HepG2 (cell line): ENCODE measurements around the gene ABCC9. TPM values are rescaled to one million over a fixed set of nuclear protein-coding genes. Genes with fewer than 3 reads are reported as not detected.

Experiments used
- ATAC-seq: fragments of 200-7000 bp; cut with Tn5 transposase; 3 replicates; pipeline ENCODE4 v1.9.1; 2020; ENCODE audit warnings: mild to moderate bottlenecking, moderate library complexity
- BruUV-seq: library from RNA; stranded (reverse); fragments of 400-500 nt; replicated peaks from 2 replicates; lab custom pipeline; 2021; lab: Mats Ljungman, UMichigan
- CTCF ChIA-PET: fragments of 300-600 bp; formaldehyde crosslinking; extraction: SDS; loops from one replicate; lab custom pipeline; 2021; ENCODE audit warnings: low total read pairs, inconsistent platforms, low intra/inter-chr PET ratio; lab: Yijun Ruan, JAX
- POLR2A ChIA-PET: fragments of 350-600 bp; sonication (Branson Sonifier 250); formaldehyde crosslinking; loops from one replicate; lab custom pipeline; 2020; ENCODE audit warnings: antibody characterized with exemption, inconsistent platforms; lab: Yijun Ruan, JAX
- DNase-seq: peaks from one replicate; pipeline ENCODE4 v3.0.0-alpha.2; 2015; ENCODE audit warnings: low spot score
- FAIRE-seq: peaks from 3 replicates; lab custom pipeline; 2011; peaks lifted over from hg19 to GRCh38; lab: Jason Lieb, UNC
- H2AFZ ChIP-seq: one replicate; pipeline ENCODE4 v1.6.1; 2011; ENCODE audit warnings: low read length, inconsistent platforms
- H3K27ac ChIP-seq: fragments of 300-600 bp; 3 replicates; pipeline ENCODE4 v1.8.0; 2011; ENCODE audit warnings: mixed run types, mild to moderate bottlenecking, mixed read lengths, low read length, inconsistent platforms; ENCODE audit not compliant: insufficient read depth; ENCODE audit errors: extremely low read length
- H3K27me3 ChIP-seq, 2 experiments: fragments of 200-600 bp in 1 of 2; 2 replicates in 1 of 2; 3 replicates in 1 of 2; pipeline versions ENCODE4 v1.6.0 to v1.8.0; 2011; ENCODE audit warnings: low read length in 2 of 2, mild to moderate bottlenecking in 2 of 2, moderate library complexity in 2 of 2, inconsistent platforms in 1 of 2; ENCODE audit not compliant: insufficient read depth in 2 of 2, control insufficient read depth in 1 of 2
- H3K36me3 ChIP-seq, 2 experiments: fragments of 200-600 bp in 1 of 2; replicated peaks in 1 of 2; 2 replicates in 1 of 2; 3 replicates in 1 of 2; pipeline versions ENCODE4 v1.5.1 to v1.8.0; 2011; ENCODE audit warnings: low read length in 2 of 2, inconsistent platforms in 1 of 2; ENCODE audit not compliant: insufficient read depth in 2 of 2, control insufficient read depth in 1 of 2
- H3K4me1 ChIP-seq: 2 replicates; pipeline ENCODE4 v1.5.1; 2012; ENCODE audit warnings: low read length, inconsistent platforms; ENCODE audit not compliant: insufficient read depth
- H3K4me2 ChIP-seq: 2 replicates; pipeline ENCODE4 v1.6.0; 2011; ENCODE audit warnings: low read depth, low read length, inconsistent platforms
- H3K4me3 ChIP-seq, 3 experiments: fragments of 200-600 bp in 1 of 3; sonication (generic), shearing (Covaris generic) in 1 of 3; replicated peaks in 1 of 3; 2 replicates each; pipeline ENCODE4 v1.5.1; 2011 to 2016; ENCODE audit warnings: low read length in 3 of 3, inconsistent platforms in 2 of 3, low read depth in 2 of 3, mild to moderate bottlenecking in 2 of 3, control low read depth in 1 of 3, mixed read lengths in 1 of 3; ENCODE audit not compliant: insufficient read depth in 1 of 3
- H3K79me2 ChIP-seq: one replicate; pipeline ENCODE4 v1.6.1; 2011; ENCODE audit warnings: low read length, inconsistent platforms; ENCODE audit not compliant: insufficient read depth
- H3K9ac ChIP-seq: 2 replicates; pipeline ENCODE4 v1.6.0; 2011; ENCODE audit warnings: mild to moderate bottlenecking, low read depth, low read length, inconsistent platforms; ENCODE audit not compliant: insufficient read depth
- H3K9me3 ChIP-seq: 2 replicates; pipeline ENCODE4 v1.5.1; 2012; ENCODE audit warnings: mild to moderate bottlenecking, low read length
- H4K20me1 ChIP-seq: 2 replicates; pipeline ENCODE4 v1.6.0; 2011; ENCODE audit warnings: inconsistent platforms, mild to moderate bottlenecking, low read length, moderate library complexity; ENCODE audit not compliant: insufficient read depth
- AGO1 ChIP-seq: fragments of 200-400 bp; formaldehyde crosslinking; IDR thresholded peaks from 2 replicates; pipeline ENCODE4 v1.6.1; 2017; ENCODE audit warnings: mild to moderate bottlenecking, low read depth, low read length, moderate library complexity; ENCODE audit not compliant: poor library complexity, severe bottlenecking
- CEBPG ChIP-seq: IDR thresholded peaks from 2 replicates; pipeline ENCODE4 v1.6.1; 2016
- FOXC1 ChIP-seq: sonication (generic); formaldehyde crosslinking; IDR thresholded peaks from 2 replicates; pipeline ENCODE4 v1.8.0; 2022; ENCODE audit warnings: mild to moderate bottlenecking, missing genetic modification reagents, borderline replicate concordance
- GTF3A ChIP-seq: sonication (generic); formaldehyde crosslinking; conservative IDR thresholded peaks from 2 replicates; pipeline ENCODE4 v1.4.0; 2020; ENCODE audit warnings: mild to moderate bottlenecking, missing genetic modification reagents
- KAT7 ChIP-seq: IDR thresholded peaks from 2 replicates; pipeline ENCODE4 v1.6.1; 2018; ENCODE audit warnings: borderline replicate concordance, missing compliant biosample characterization
- KDM6A ChIP-seq: IDR thresholded peaks from 2 replicates; pipeline ENCODE4 v1.6.1; 2016; ENCODE audit warnings: low read depth
- MED13 ChIP-seq: sonication (generic); formaldehyde crosslinking; IDR thresholded peaks from 2 replicates; pipeline ENCODE4 v1.5.0; 2020; ENCODE audit warnings: missing genetic modification reagents
- SALL1 ChIP-seq: sonication (generic); formaldehyde crosslinking; IDR thresholded peaks from 2 replicates; pipeline ENCODE4 v1.8.0; 2022; ENCODE audit warnings: mild to moderate bottlenecking, missing genetic modification reagents
- ZBTB7A ChIP-seq: sonication (generic); formaldehyde crosslinking; IDR thresholded peaks from 2 replicates; pipeline ENCODE4 v1.8.0; 2022; ENCODE audit warnings: mild to moderate bottlenecking, missing genetic modification reagents
- ZKSCAN8 ChIP-seq: IDR thresholded peaks from 2 replicates; pipeline ENCODE4 v1.6.1; 2016; ENCODE audit warnings: borderline replicate concordance, missing genetic modification reagents, missing compliant biosample characterization
- ZNF512 ChIP-seq: sonication (generic); formaldehyde crosslinking; IDR thresholded peaks from 2 replicates; pipeline ENCODE4 v1.4.0; 2020; ENCODE audit warnings: mild to moderate bottlenecking, missing genetic modification reagents
- WGBS: methylation state at CpG from one replicate; pipeline ENCODE4 v1.1.6; 2017; ENCODE audit warnings: low lambda C conversion rate; 5-methylcytosine and 5-hydroxymethylcytosine counted together
- in situ Hi-C: cut with HindIII; loops from 2 replicates; pipeline ENCODE4 v1.10.0; 2017; ENCODE audit warnings: low pct_unique_long_range_greater_than_20kb; ENCODE audit not compliant: extremely low pct_ligation_motif_present
- intact Hi-C: fragments of 100-400 bp; cut with micrococcal nuclease; formaldehyde crosslinking; loops from one replicate; pipeline ENCODE4 v1.10.0; 2022; ENCODE audit not compliant: unreplicated experiment
- polyA plus RNA-seq, 8 experiments: library from polyadenylated mRNA; depleted of rRNA in 3 of 8; stranded (reverse) in 7 of 8; unstranded in 1 of 8; fragments of >200 nt; fragmentation: Illumina TruSeq in 4 of 8; extraction: Trizol in 4 of 8; gene quantifications; 2 replicates each; pipeline versions ENCODE4 v1.2.1 to v1.2.3, GENCODE V29; 2011 to 2016; ENCODE audit warnings: low read depth in 4 of 8, missing spikeins in 1 of 8, mixed read lengths in 1 of 8; ENCODE audit not compliant: insufficient read depth in 1 of 8
- total RNA-seq, 5 experiments: library from RNA; depleted of rRNA; stranded (reverse); fragments of >200 nt; fragmentation: Illumina TruSeq; extraction: Trizol; gene quantifications; 2 replicates each; pipeline ENCODE4 v1.2.3, GENCODE V29; 2016; ENCODE audit warnings: low read depth in 1 of 5

The ABCC9 gene
- total and polyA plus RNA-seq, 2 of the 13 experiments (the other 11 are each of a cell fraction or from before 2014, with no cell fraction given) = not detected

DNA sequence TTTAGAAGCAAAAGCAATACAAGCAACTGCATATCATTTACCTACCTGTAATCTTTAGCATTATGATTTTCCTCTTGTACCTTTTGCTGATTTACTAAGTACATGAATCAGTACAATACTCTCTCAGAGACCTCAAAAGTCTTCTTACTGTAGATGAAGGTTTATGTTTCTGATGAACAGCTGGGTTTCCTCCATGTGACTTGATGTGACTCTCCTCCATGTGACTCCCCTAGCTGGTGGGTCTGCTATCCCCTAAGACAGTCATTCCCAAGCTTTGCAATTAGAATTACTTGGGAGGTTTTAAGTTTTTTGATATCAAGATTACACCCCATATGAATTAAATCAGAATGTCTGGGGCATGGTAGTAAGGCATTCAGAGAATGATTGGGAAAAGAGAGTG, 32.0 kb upstream of the ABCC9 start:
- no peaks in the 10 kb centered on the region for H3K27me3 ChIP-seq
- H3K4me3 ChIP-seq = no peak overlapping the region
- CTCF ChIA-PET = no interaction called here
- H3K4me1 ChIP-seq = no peaks in the 10 kb centered on the region
- H4K20me1 ChIP-seq = no peaks in the 10 kb centered on the region
- no peak overlapping the region for H3K9ac ChIP-seq
- intact Hi-C loops (no loop called here), in situ Hi-C loops (no loop called here)
- FAIRE-seq (no peak), ATAC-seq (no peak), DNase-seq (no peak)
- H3K4me2 ChIP-seq = no peak overlapping the region
- POLR2A ChIA-PET = no interaction called here
- no peak overlapping the region for H2AFZ ChIP-seq
- BruUV-seq = no TSS peak
- H3K79me2 ChIP-seq = no peaks in the 10 kb centered on the region
- H3K36me3 ChIP-seq = no peaks in the 10 kb centered on the region
- no peaks in the 10 kb centered on the region for H3K9me3 ChIP-seq
- H3K27ac ChIP-seq = no peak overlapping the region
- no peak for TF ChIP-seq KDM6A (CRISPR knock-in tag)
- TF ChIP-seq AGO1 = no peak
- no peak for TF ChIP-seq FOXC1 (CRISPR knock-in tag)
- TF ChIP-seq GTF3A = no peak
- no peak for TF ChIP-seq ZBTB7A
- no peak for TF ChIP-seq ZKSCAN8
- TF ChIP-seq ZNF512 (CRISPR knock-in tag) = no peak
- no peak for TF ChIP-seq MED13 (CRISPR knock-in tag)
- TF ChIP-seq, all 625 proteins: peak for 0

DNA sequence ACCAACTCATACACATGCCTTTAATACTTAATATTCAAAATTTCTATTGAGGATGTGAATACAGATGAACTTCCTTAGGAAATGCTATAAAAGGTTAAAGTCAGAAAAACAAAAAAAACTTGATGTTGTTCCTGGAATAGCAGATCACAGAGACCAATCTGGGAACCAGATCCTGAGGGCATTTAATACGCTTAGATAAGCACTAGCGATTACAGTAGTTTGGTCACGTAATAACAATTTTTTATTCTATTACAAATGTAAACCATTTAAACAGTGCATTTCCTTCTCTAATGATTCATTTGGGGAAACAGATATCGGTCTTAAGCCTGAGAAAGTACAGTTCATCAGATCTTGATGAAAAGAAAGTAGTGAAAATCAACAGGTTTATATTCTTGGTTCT, 30.8 kb upstream of the ABCC9 start:
- no TSS peak for BruUV-seq
- Histone ChIP-seq H4K20me1 (no peaks in the 10 kb centered on the region), H3K27ac (no peak overlapping the region), H3K79me2 (no peaks in the 10 kb centered on the region), H3K36me3 (no peaks in the 10 kb centered on the region), H3K4me1 (no peaks in the 10 kb centered on the region), H3K9ac (no peak overlapping the region), H3K27me3 (no peaks in the 10 kb centered on the region), H3K9me3 (no peaks in the 10 kb centered on the region), H2AFZ (no peak overlapping the region), H3K4me3 (no peak overlapping the region), H3K4me2 (no peak overlapping the region)
- no peak for ATAC-seq
- WGBS = 12% methylated on average over 4 of the region's 4 CpGs
- TF ChIP-seq SALL1 (CRISPR knock-in tag) (no peak), CEBPG (CRISPR knock-in tag) (no peak), KAT7 (CRISPR knock-in tag) (no peak)
- in situ Hi-C loops = no loop called here
- POLR2A ChIA-PET = no interaction called here
- FAIRE-seq = no peak
- intact Hi-C loops = no loop called here
- CTCF ChIA-PET = no interaction called here
- no peak for DNase-seq
